Measurements from ENCODE around the gene RALGPS1.

The RALGPS1 gene

GRCh38 chr9:126906091-126906490 lies 8.5 kb upstream of the RALGPS1 start:
- DNase-seq (ENCODE audit: low read depth), result no peak

DNA sequence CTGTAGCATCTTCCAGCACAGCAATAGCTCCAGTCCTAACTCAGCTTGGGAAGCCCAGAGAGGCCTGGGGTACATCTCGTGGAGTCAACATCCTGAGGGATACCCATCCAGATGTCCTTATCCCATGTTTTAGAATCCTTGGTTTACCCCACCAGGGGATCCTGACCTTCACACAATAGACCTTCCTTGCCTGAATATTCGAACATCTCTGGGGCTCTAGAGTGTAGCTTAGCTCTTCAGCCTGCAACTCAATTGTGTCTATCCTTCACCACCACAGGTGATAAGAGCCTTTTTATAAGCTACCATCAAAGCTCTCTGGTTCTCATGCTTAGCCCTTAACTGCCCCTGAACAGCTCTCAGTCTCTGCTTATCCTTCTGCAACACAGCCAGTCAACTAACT lies 7.5 kb upstream of the RALGPS1 start:
- no peak for DNase-seq (ENCODE audit: low read depth)

DNA sequence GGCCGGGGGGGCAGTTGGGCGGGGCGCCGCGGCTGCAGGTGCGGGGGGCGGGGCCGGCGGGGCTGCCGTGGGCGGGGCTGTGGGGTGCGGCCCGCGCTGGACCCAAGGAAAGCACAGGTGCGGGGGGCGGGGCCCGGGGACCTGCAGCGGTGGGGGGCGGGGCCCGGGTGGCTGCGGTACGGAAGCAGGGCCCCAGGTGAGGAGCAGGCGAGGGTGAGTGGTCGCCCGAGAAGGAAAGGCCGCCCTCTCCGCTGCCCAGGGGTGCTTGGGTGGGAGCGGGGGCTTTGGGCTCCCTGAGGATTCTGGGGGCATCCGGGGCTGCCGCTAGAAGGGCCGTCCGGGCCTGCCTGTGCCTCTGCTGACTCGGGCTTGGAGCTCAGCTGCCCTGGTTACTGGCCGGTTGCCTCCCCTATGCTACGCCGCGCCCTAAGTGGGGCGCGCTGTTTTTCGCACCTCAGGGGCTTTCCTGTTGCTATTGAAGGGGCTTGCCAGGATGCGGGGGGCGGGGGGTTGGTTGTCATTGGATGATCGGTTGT lies 767 bp downstream of the RALGPS1 start:
- DNase-seq (ENCODE audit: low read depth), result no peak

DNA sequence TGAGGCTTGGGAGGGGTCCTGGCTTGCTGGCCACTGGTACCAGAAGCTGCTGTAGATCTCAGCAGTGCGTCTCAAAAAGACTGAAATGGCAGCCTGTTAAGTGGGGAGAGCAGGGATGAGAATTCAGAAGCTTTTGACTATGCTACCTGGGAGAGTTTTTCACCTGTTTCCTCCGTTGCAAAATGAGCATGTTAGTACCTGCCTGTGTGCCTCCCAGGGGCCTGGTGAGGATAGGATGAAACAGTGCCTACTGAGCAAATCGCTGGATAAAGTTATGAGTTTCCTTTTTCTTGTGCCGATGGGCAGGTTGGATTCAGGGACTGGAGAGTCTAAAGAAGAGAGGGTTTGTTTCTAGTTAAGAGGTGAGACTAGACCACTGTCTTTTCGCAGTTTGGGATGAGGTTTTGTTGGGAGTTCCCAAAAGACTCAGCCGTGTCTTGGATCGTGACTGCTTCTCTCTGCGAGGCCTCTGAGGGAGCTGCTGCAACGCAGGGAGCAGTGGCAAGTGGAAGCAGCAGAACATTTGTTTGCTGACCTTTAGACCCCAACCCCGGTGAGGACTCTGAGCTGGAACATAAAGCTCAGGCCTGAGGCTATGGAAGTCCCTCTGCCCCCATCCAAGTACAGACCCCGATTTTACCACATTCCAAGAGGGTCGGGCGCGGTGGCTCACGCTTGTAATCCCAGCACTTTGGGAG lies 1.4 kb downstream of the RALGPS1 start:
- no peak for DNase-seq (ENCODE audit: low read depth)

- no peak for DNase-seq (ENCODE audit: low read depth)
Observed at GRCh38 chr9:126916909-126917308, 2.3 kb downstream of the RALGPS1 start.

GRCh38 chr9:126919193-126919592 lies 4.6 kb downstream of the RALGPS1 start:
- no peak for DNase-seq (ENCODE audit: low read depth)

DNA sequence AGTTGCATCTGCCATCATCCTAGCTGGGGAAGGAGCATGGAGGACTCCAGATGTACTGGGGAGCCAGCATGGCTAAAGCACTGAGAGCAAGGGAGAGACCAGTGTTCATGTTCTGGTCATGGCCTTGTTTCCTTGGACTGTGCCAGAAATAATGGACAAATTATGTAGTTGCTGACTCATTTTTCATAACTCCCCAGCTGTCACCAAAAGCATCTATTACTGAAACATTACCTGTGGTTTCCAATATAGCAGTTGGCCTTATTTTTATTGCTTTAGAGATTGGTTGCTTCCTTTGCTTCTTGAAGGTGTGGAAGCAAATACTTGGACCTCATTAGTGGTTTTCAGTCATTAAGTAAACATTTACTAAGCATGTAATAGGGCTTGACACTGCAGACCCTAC lies 11.3 kb downstream of the RALGPS1 start:
- no peak for DNase-seq (ENCODE audit: low read depth)

- no peak for DNase-seq (ENCODE audit: low read depth)
Observed at GRCh38 chr9:126926364-126926763, 11.8 kb downstream of the RALGPS1 start.

- no peak for DNase-seq (ENCODE audit: low read depth)
Observed at GRCh38 chr9:126927419-126927818, 12.8 kb downstream of the RALGPS1 start.

GRCh38 chr9:126932871-126933321 lies 18.3 kb downstream of the RALGPS1 start:
- no peak for DNase-seq (ENCODE audit: low read depth)

DNA sequence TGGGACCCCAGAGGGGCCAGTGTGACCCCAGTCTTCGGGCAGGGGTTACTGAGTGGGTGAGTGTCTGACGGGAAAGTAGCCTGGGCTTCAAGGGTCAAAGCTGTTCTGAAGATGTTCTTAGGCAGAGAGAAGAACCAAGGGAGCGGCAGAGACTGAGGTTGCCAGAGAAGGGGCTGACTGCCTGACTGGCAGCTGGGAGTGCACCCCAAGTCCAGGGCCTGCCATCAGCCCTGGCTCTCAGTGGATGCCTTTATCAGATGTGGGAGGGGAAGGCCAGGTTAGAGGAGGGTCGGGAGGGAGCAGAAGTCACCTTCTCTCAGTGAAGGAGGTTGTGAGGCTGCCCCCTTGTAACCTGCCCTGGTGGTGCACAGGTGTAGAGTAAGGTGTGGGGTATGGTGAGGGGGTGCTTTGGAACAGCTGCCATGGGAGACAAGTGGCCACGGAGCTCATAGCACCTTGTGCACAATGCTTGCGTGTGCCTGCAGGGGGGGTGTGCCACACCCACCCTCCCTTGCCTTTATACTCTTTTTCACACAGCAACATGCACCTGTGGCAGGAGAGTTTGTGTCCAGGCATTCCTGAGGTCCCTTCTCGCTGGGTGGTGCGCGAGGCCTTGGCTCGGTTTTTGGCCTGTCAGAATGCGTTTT lies 18.9 kb downstream of the RALGPS1 start:
- no peak for DNase-seq (ENCODE audit: low read depth)

GRCh38 chr9:126934441-126934840 lies 19.9 kb downstream of the RALGPS1 start:
- DNase-seq (ENCODE audit: low read depth), result no peak

GRCh38 chr9:126935630-126936029 lies 21.0 kb downstream of the RALGPS1 start:
- DNase-seq (ENCODE audit: low read depth), result no peak

- no peak for DNase-seq (ENCODE audit: low read depth)
Observed at GRCh38 chr9:126937444-126937843, 22.9 kb downstream of the RALGPS1 start.

DNA sequence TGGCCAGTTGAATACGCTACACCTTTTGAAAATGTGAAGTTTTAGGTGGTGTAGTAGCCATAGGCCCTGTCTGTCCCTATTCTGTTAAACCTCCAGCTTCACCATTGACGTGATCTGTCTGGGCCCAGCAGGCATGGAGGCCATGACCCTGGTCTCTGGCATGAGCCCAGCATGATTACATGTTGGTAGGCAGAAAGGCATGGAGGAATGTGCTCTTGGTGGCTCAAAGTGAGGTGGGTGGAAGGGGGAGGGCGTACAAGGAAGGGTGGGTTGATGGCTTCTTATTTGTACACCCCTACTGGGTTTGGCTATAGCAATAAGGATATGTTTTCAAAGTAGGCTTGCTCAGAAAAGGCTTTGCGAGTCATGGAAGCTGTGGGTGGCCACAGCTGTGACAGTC lies 23.7 kb downstream of the RALGPS1 start:
- no peak for DNase-seq (ENCODE audit: low read depth)

DNA sequence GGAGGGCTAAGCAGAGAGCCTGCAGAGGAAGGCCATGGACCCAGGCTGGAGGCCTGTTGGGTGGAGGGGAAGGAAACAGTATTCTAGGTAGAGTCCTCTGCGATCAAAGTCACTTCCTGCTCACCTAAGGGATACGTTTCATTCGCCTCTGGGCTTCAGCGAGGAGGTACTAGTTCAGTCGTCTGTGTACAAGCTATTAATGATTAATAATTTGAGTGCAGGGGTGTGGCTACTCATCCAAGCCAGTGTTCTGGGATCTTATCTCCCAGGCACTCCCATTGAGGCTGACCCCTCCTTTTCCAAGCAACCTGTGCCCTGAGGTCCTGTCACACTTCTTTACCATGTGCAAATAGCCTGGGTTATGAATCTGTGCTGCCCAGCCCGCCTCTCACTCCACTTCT lies 25.2 kb downstream of the RALGPS1 start:
- DNase-seq (ENCODE audit: low read depth), result no peak

DNA sequence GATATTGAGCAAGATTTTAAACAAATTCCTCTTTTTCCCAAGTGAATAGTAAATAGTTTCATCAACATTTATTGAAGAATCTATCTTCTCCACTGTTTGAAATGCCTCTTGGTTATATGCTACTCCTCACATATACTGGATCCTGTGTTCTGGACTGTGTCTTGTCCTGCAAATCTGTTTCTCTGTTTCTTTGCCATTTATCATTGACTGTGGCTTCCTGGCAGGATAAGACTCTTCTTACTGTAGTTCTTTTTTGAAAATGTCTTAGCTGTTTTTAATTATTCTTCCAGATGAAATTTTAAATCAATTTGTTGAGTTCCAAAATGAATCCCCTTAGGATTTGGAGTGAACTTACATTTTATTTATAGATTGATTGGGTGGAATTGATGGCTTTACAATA lies 27.8 kb downstream of the RALGPS1 start:
- DNase-seq (ENCODE audit: low read depth), result no peak

- DNase-seq (ENCODE audit: low read depth), result no peak
Observed at GRCh38 chr9:126945682-126946081, 31.1 kb downstream of the RALGPS1 start.

DNA sequence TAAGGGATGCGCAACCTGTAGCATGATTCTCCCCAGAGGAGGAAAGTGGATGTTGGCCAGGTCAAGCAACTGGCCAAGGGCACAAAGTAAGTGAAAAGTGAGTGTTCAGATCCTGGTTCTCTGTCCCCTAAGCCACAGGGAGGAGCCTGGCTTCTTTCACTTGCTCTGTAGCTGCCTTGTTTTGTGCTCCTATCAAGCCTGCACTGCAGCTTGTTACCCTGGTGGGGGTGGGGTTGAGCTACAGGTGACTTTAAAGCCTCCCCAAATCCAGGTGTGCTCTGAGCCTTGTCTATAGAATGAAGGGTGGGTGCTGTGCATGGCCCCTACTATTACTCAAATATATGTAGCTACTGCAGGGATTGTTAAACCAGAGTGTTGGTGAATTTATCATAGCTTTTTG lies 32.9 kb downstream of the RALGPS1 start:
- DNase-seq (ENCODE audit: low read depth), result no peak

GRCh38 chr9:126952205-126952977 lies 37.8 kb downstream of the RALGPS1 start:
- peak; percentile 6 for DNase-seq (ENCODE audit: low read depth)

- peak; percentile 43 for DNase-seq (ENCODE audit: low read depth)
Observed at GRCh38 chr9:126953041-126953809, 38.6 kb downstream of the RALGPS1 start.

DNA sequence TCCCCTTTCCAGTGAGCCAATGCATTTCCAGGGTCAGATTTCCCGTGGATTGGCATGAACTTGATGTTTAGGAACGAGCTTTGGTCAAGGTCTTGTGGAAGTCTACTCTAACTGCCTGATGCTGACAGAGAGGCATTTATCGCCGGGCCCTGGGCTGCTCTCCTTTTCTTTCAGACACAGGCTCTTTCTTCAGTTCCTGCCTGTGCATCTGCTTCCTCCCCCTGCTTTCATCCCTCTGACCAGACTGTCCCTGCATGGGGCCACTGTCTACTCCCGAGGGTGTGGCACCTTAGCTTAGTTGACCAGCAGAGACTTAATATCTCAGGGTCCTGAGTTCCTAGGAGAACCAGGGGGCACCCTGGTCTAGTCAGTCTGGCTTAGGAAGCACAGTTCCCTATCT lies 41.2 kb downstream of the RALGPS1 start:
- no peak for DNase-seq (ENCODE audit: low read depth)
